ENCODE data around the gene ARHGEF10L. TPM values are rescaled to one million over a fixed set of nuclear protein-coding genes. Genes with fewer than 3 reads are reported as not detected.
A peak's percentile ranks its signal among the peaks of the same experiment; 100 is the strongest.

ARHGEF10L gene
- total RNA-seq, 4 donors from 2014 or later: 30.0 to 61.4 (median 44.7) TPM

- intact Hi-C loops (cut with DNase I): no loop called here
- H3K9me3 ChIP-seq: no peaks in the 10 kb centered on the region
- no peak for DNase-seq
- H3K36me3 ChIP-seq: no peaks in the 10 kb centered on the region
- peaks cover 49 to 100% (median 66%) of the 10 kb centered on the region in 3 donors for H3K4me1 ChIP-seq
- H3K4me3 ChIP-seq: no peak overlapping the region
- 92 to 100% methylated on average over 1 to 2 of the region's 3 CpGs for WGBS, 2 donors
- no peaks in the 10 kb centered on the region for H3K27me3 ChIP-seq
- no peak for TF ChIP-seq POLR2A (IDR thresholded peaks at IDR 0.05)
- no peak for TF ChIP-seq CTCF (IDR thresholded peaks at IDR 0.05)
- H3K27ac ChIP-seq: peak overlapping the region; percentile 79 to 96 (median 93)
These were observed 26.9 kb downstream of the ARHGEF10L start for GRCh38 chr1:17566417-17566816.

- Histone ChIP-seq H3K4me1 (peaks cover 48 to 100% (median 62%) of the 10 kb centered on the region in 3 donors), H3K36me3 (no peaks in the 10 kb centered on the region), H3K27me3 (no peaks in the 10 kb centered on the region), H3K9me3 (no peaks in the 10 kb centered on the region), H3K27ac (peak overlapping the region; percentile 79 to 96 (median 93)), H3K4me3 (no peak overlapping the region)
- DNase-seq: no peak
- TF ChIP-seq CTCF (IDR thresholded peaks at IDR 0.05): no peak
- no peak for TF ChIP-seq POLR2A (IDR thresholded peaks at IDR 0.05)
- intact Hi-C loops (cut with DNase I): no loop called here
- WGBS, 2 donors: 77 to 87% methylated on average over 6 to 7 of the region's 9 CpGs
These were observed 27.4 kb downstream of the ARHGEF10L start for GRCh38 chr1:17566892-17567291.

GRCh38 chr1:17567582-17567981 is 28.1 kb downstream of the ARHGEF10L start:
- Histone ChIP-seq H3K9me3 (no peaks in the 10 kb centered on the region), H3K4me3 (no peak overlapping the region), H3K4me1 (peaks cover 48 to 100% (median 61%) of the 10 kb centered on the region in 3 donors), H3K36me3 (no peaks in the 10 kb centered on the region), H3K27me3 (no peaks in the 10 kb centered on the region), H3K27ac (peak overlapping the region; percentile 79 to 96 (median 93))
- TF ChIP-seq POLR2A (IDR thresholded peaks at IDR 0.05): no peak
- TF ChIP-seq CTCF (IDR thresholded peaks at IDR 0.05): no peak
- WGBS, 2 donors: 63 to 67% methylated on average over 2 to 6 of the region's 6 CpGs
- DNase-seq: no peak
- intact Hi-C loops (cut with DNase I): no loop called here

- H3K27me3 ChIP-seq: no peaks in the 10 kb centered on the region
- H3K4me1 ChIP-seq: peaks cover 53 to 100% (median 57%) of the 10 kb centered on the region in 3 donors
- H3K9me3 ChIP-seq: no peaks in the 10 kb centered on the region
- TF ChIP-seq POLR2A (IDR thresholded peaks at IDR 0.05) (no peak), CTCF (IDR thresholded peaks at IDR 0.05) (no peak)
- 85 to 86% methylated on average over 8 to 9 of the region's 11 CpGs for WGBS, 2 donors
- H3K27ac ChIP-seq: peak overlapping the region; percentile 79 to 96 (median 93)
- DNase-seq: no peak
- H3K36me3 ChIP-seq: no peaks in the 10 kb centered on the region
- intact Hi-C loops (cut with DNase I): no loop called here
- no peak overlapping the region for H3K4me3 ChIP-seq
These were observed 28.8 kb downstream of the ARHGEF10L start for GRCh38 chr1:17568014-17568900.
